Heart left ventricle (tissue), 13 donors: ENCODE results near the gene LAMA2.

Source experiments
- POLR2A ChIP-seq, 2 donors: fragments of 450-650 bp; IDR thresholded peaks; one replicate each; pipeline ENCODE4 v1.6.1; 2017; ENCODE audit warnings: antibody characterized with exemption in 2 of 2, mild to moderate bottlenecking in 2 of 2, moderate library complexity in 2 of 2
- TF ChIP-seq, protein P1 (sequence below), 12 donors: fragments of 200-600 bp; sonication (generic) in 4 of 12; IDR thresholded peaks; one replicate each; pipeline versions ENCODE4 v1.5.0 to v1.8.0; 2018 to 2022; ENCODE audit warnings: antibody characterized with exemption in 12 of 12, mild to moderate bottlenecking in 5 of 12
- donor health status: ischemic (EF 13 %, LVEDD 7.1; RV severe dilation, severe dysfunction).
- donor health status: DM: no; HTN: yes; CAD: no.
- donor health status: DM: no; HTN: no; CAD: no.
- donor health status: ischemic (EF 25% LVEDD 6.9; RV normal size, moderate dysfunction).
- donor health status: ischemic (EF 25% LVEDD 5.7; RV mildly dilated, moderate dysfunction).
- donor health status: ischemic (EF 35%, LVEDD 5.7; RV mildly dilated, moderate dysfunction).
- donor health status: nonischemic (EF 11% LVEDD 7.7; RV severe dilation, severe dysfunction).
- donor health status: DM: yes; HTN: yes; CAD: no.
- donor health status: PGD.
- donor health status: ischemic (EF 29% LVEDD 5.4; RV normal size, mild dysfunction).
- donor health status: nonischemic (EF 23%, LVEDD 6.1; RV moderate dilation, normal function).

DNA sequence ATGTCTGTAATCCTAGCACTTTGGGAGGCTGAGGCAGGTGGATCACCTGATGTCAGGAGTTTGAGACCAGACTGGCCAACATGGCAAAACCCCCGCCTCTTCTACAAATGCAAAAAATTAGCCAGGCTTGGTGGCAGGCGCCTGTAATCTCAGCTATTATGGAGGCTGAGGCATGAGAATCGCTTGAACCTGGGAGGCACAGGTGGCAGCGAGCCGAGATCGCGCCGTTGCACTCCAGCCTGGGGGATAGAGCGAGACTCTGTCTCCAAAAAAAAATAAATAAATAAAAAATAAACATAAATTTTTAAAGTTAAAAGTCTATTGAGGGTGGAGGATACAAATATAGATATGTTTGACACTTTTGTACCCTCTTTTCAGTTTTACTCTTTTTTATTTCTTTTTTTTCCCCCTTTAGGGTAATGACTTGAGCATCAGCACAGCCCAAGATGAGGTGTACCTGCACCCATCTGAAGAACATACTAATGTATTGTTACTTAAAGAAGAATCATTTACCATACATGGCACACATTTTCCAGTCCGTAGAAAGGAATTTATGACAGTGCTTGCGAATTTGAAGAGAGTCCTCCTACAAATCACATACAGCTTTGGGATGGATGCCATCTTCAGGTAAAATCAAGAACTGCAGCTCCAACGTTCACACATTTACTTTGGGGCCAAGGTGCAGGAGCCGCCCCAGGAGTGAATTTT lies 368.9 kb downstream of the LAMA2 start:
- TF ChIP-seq, protein P1, sequence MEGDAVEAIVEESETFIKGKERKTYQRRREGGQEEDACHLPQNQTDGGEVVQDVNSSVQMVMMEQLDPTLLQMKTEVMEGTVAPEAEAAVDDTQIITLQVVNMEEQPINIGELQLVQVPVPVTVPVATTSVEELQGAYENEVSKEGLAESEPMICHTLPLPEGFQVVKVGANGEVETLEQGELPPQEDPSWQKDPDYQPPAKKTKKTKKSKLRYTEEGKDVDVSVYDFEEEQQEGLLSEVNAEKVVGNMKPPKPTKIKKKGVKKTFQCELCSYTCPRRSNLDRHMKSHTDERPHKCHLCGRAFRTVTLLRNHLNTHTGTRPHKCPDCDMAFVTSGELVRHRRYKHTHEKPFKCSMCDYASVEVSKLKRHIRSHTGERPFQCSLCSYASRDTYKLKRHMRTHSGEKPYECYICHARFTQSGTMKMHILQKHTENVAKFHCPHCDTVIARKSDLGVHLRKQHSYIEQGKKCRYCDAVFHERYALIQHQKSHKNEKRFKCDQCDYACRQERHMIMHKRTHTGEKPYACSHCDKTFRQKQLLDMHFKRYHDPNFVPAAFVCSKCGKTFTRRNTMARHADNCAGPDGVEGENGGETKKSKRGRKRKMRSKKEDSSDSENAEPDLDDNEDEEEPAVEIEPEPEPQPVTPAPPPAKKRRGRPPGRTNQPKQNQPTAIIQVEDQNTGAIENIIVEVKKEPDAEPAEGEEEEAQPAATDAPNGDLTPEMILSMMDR (IDR thresholded peaks at IDR 0.05): peak; percentile 56 to 82 (median 74)
- TF ChIP-seq POLR2A (IDR thresholded peaks at IDR 0.05): no peak
